SJSA1 (cell line): ENCODE measurements around the gene IRS2. TPM values are rescaled to one million over a fixed set of nuclear protein-coding genes. Genes with fewer than 3 reads are reported as not detected.
"Not testable (repeated sequence)": the region's sequence is repeated elsewhere in the genome, so short reads cannot be mapped to it uniquely, and the experiment has no call there.

ENCODE experiments used
- DNase-seq, 2 experiments: peaks; one replicate each; pipeline ENCODE4 v3.0.0-alpha.2; 2015 to 2020; ENCODE audit warnings: low spot score in 2 of 2, low read depth in 1 of 2
- H3K27ac ChIP-seq: fragments of 250-450 bp; sonication (Bioruptor Pico); 2 replicates; pipeline ENCODE4 v1.5.1; 2020; ENCODE audit warnings: mild to moderate bottlenecking, moderate library complexity
- H3K27me3 ChIP-seq: fragments of 250-450 bp; sonication (Bioruptor Pico); replicated peaks from 2 replicates; pipeline ENCODE4 v1.5.1; 2020; ENCODE audit warnings: mild to moderate bottlenecking, moderate library complexity
- H3K36me3 ChIP-seq: fragments of 250-450 bp; sonication (Bioruptor Pico); 2 replicates; pipeline ENCODE4 v1.5.1; 2020; ENCODE audit warnings: mild to moderate bottlenecking
- H3K4me1 ChIP-seq: fragments of 250-450 bp; sonication (Bioruptor Pico); replicated peaks from 2 replicates; pipeline ENCODE4 v1.6.1; 2021; ENCODE audit warnings: mild to moderate bottlenecking
- H3K4me3 ChIP-seq: fragments of 250-450 bp; sonication (Bioruptor Pico); 2 replicates; pipeline ENCODE4 v1.5.1; 2020; ENCODE audit warnings: mild to moderate bottlenecking
- H3K9me3 ChIP-seq: fragments of 250-450 bp; sonication (Bioruptor Pico); replicated peaks from 2 replicates; pipeline ENCODE4 v1.5.1; 2020; ENCODE audit warnings: mild to moderate bottlenecking
- total RNA-seq: library from RNA; depleted of rRNA; stranded (reverse); fragments of >200 nt; shearing (Covaris generic); gene quantifications from 2 replicates; pipeline ENCODE4 v1.2.3, GENCODE V29; 2014

The IRS2 gene
- total RNA-seq, 1 experiment from 2014 or later = 8.1 TPM

- Histone ChIP-seq H3K4me3 (no peak overlapping the region), H3K27ac (no peak overlapping the region), H3K4me1 (0 out of 2 replicates have a peak, but pooled peaks cover 5% of the 10 kb centered on the region), H3K36me3 (no peaks in the 10 kb centered on the region), H3K9me3 (0 out of 2 replicates have a peak, but pooled peaks cover 5% of the 10 kb centered on the region), H3K27me3 (peaks cover 59% of the 10 kb centered on the region)
- peak in 1 of 2 experiments; percentile 73 for DNase-seq
Observed at GRCh38 chr13:109737606-109738005, 48.8 kb downstream of the IRS2 start.

- Histone ChIP-seq H3K9me3 (0 out of 2 replicates have a peak, but pooled peaks cover 5% of the 10 kb centered on the region), H3K36me3 (no peaks in the 10 kb centered on the region), H3K27ac (no peak overlapping the region), H3K27me3 (peaks cover 54% of the 10 kb centered on the region), H3K4me3 (no peak overlapping the region), H3K4me1 (0 out of 2 replicates have a peak, but pooled peaks cover 5% of the 10 kb centered on the region)
- peak in 1 of 2 experiments; percentile 66 for DNase-seq
Observed at GRCh38 chr13:109737046-109737573, 49.3 kb downstream of the IRS2 start.

GRCh38 chr13:109735436-109735966 lies 50.9 kb downstream of the IRS2 start:
- H3K4me1 ChIP-seq = 0 out of 2 replicates have a peak, but pooled peaks cover 5% of the 10 kb centered on the region
- no peaks in the 10 kb centered on the region for H3K36me3 ChIP-seq
- H3K27me3 ChIP-seq = peaks cover 59% of the 10 kb centered on the region
- DNase-seq = peak in 1 of 2 experiments; percentile 40
- H3K27ac ChIP-seq = no peak overlapping the region
- H3K9me3 ChIP-seq = peaks cover 13% of the 10 kb centered on the region; the same call in 1 of the 2 replicates
- H3K4me3 ChIP-seq = no peak overlapping the region

- H3K4me3 ChIP-seq = no peak overlapping the region
- H3K27me3 ChIP-seq = peaks cover 59% of the 10 kb centered on the region
- 0 out of 2 replicates have a peak, but pooled peaks cover 5% of the 10 kb centered on the region for H3K4me1 ChIP-seq
- DNase-seq = peak in 1 of 2 experiments; percentile 78
- no peaks in the 10 kb centered on the region for H3K36me3 ChIP-seq
- H3K9me3 ChIP-seq = peaks cover 13% of the 10 kb centered on the region; the same call in 1 of the 2 replicates
- H3K27ac ChIP-seq = no peak overlapping the region
Observed at GRCh38 chr13:109734002-109734785, 52.2 kb downstream of the IRS2 start.

DNA sequence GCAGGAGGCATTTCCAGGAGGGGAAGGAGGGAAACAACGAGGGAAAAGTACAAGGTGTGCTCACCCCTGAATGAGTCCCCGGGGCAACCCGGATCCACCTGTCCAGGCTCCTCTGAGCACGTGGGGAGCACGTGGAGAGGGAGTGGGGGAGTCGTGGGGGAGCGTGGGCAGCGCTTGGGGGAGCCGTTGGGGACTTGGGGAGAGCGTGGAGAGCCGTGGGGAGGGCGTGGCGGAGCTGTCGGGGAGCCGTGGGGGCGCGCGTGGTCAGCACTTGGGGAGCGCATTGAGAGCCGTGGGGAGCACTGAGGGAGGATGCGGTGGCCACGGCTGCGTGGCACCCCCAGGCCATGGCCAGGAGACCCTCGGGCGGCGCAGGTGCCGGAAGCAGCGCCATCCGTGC lies 52.8 kb downstream of the IRS2 start:
- Histone ChIP-seq H3K27me3 (peaks cover 62% of the 10 kb centered on the region), H3K9me3 (peaks cover 13% of the 10 kb centered on the region; the same call in 1 of the 2 replicates), H3K4me3 (no peak overlapping the region), H3K36me3 (no peaks in the 10 kb centered on the region), H3K4me1 (0 out of 2 replicates have a peak, but pooled peaks cover 5% of the 10 kb centered on the region), H3K27ac (no peak overlapping the region)
- peak in 1 of 2 experiments; percentile 77 for DNase-seq

DNA sequence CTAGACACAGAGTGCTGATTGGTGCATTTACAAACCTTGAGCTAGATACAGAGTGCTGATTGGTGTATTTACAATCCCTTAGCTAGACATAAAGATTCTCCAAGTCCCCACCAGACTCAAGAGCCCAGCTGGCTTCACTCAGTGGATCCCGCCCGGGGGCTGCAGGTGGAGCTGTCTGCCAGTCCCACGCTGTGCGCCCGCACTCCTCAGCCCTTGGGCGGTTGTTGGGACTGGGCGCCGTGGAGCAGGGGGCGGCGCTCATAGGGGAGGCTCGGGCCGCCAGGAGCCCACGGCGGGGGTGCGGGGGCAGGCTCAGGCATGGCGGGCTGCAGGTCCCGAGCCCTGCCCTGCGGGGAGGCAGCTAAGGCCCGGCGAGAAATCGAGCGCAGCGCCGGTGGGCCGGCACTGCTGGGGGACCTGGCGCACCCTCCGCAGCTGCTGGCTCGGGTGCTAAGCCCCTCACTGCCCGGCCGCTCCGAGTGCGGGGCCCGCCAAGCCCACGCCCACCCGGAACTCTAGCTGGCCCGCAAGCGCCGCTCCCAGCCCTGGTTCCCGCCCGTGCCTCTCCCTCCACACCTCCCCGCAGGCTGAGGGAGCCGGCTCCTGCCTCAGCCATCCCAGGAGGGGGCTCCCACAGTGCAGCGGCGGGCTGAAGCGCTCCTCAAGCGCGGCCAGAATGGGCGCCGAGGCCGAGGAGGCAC lies 53.8 kb downstream of the IRS2 start:
- Histone ChIP-seq H3K27me3 (peaks cover 63% of the 10 kb centered on the region), H3K9me3 (peaks cover 13% of the 10 kb centered on the region; the same call in 1 of the 2 replicates)
- not testable (repeated sequence) for H3K36me3 ChIP-seq, H3K4me3 ChIP-seq, H3K4me1 ChIP-seq, H3K27ac ChIP-seq
- DNase-seq = peak in 1 of 2 experiments; percentile 73

- peaks cover 13% of the 10 kb centered on the region; the same call in 1 of the 2 replicates for H3K9me3 ChIP-seq
- peaks cover 69% of the 10 kb centered on the region for H3K27me3 ChIP-seq
- H3K4me3 ChIP-seq = no peak overlapping the region
- H3K4me1 ChIP-seq = no peaks in the 10 kb centered on the region
- H3K36me3 ChIP-seq = no peaks in the 10 kb centered on the region
- DNase-seq = no peak
- H3K27ac ChIP-seq = no peak overlapping the region
Observed at GRCh38 chr13:109730812-109731335, 55.5 kb downstream of the IRS2 start.

DNA sequence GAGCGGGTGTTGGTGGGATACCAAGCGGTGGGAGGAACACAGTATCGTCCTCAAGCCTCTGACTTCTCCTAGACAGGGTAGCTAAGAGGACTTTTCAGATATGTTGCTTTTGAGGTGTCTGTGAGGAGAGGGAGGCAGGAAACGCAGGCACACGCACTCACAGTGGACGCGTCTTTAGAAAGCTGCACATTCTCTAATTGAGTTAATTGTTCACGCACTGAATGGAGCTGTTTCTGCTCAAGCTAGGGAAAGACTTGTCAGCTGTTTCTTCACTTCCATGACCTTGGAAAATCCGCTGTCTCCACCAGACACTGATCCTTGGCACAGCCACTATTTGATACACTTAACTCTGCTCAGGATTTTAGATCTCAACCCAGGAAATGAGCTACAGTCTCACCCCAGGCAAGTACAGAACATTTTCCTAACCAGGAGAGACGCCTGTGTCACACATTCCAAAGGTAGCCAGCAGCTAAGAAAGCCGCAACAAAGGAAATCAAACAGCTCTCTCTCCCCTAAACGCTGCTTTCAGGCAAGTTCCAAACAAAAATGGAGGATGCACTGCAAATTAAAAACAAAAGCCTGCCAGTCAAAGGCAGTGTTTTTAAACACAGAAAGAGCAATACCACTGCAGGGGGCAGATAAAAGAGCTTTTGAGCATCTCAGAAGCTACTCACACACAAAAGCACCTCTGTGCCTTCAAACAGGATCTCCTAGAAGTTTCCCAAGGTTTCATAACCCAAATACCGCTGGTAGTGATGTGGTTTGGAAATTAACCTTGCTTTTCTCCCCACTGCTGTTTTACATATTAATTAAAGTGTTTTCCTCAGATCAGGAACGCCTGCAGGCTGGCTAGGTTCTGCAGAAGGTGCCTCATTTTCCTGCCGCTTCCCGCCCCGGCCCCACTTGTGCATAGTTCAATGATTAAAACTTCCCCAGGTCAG lies 57.3 kb downstream of the IRS2 start:
- H3K36me3 ChIP-seq = no peaks in the 10 kb centered on the region
- DNase-seq = peak in 1 of 2 experiments; percentile 66
- H3K27me3 ChIP-seq = peaks cover 80% of the 10 kb centered on the region
- H3K27ac ChIP-seq = no peak overlapping the region
- H3K4me3 ChIP-seq = no peak overlapping the region
- H3K9me3 ChIP-seq = peaks cover 18% of the 10 kb centered on the region
- H3K4me1 ChIP-seq = no peaks in the 10 kb centered on the region

DNA sequence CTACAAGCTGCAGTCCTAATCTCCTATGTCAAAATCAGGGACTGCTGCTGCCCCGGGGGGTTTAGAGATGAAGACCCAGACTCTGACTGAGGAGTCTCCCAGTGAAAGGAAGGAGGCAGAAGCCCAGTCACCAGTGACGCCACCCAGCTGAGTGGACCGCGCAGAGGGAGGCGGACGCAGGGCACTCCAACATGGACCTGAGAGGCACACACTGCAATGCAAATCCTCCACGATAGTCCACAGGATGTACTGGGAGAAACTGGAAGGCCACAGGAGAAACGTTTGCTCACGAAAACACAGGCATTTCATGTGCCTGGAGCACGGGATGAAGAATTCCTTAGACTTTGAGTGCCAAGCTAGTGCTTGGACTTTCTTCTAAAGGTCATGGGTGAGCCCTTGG lies 58.3 kb downstream of the IRS2 start:
- Histone ChIP-seq H3K27ac (no peak overlapping the region), H3K4me1 (no peaks in the 10 kb centered on the region), H3K36me3 (no peaks in the 10 kb centered on the region), H3K9me3 (peaks cover 14% of the 10 kb centered on the region), H3K27me3 (peaks cover 86% of the 10 kb centered on the region), H3K4me3 (no peak overlapping the region)
- peak in 1 of 2 experiments; percentile 73 for DNase-seq

DNA sequence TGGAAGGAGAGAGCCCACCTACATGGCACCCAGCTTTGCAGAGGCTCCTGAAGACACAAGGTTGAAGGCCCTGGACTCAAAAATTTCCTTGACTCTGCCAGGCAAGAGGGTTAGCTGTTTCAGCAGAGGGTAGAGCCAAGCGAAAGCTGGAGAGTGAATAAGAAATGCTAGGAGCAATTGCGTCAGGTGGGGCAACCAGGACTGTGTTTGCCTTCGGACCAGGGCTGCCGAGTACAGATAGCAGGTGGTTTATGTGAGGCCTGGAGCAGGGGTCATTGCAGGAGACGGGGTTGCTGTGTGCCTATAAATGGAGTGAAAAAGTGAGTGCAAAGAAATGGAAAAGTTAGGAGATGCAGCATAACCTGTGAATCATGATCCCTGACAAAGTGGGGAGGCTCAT lies 59.1 kb downstream of the IRS2 start:
- H3K36me3 ChIP-seq = no peaks in the 10 kb centered on the region
- H3K27ac ChIP-seq = no peak overlapping the region
- no peaks in the 10 kb centered on the region for H3K4me1 ChIP-seq
- H3K4me3 ChIP-seq = no peak overlapping the region
- DNase-seq = peak in 1 of 2 experiments; percentile 66
- peaks cover 13% of the 10 kb centered on the region for H3K9me3 ChIP-seq
- H3K27me3 ChIP-seq = peaks cover 94% of the 10 kb centered on the region

GRCh38 chr13:109725995-109726637 lies 60.3 kb downstream of the IRS2 start:
- peaks cover 96% of the 10 kb centered on the region for H3K27me3 ChIP-seq

DNA sequence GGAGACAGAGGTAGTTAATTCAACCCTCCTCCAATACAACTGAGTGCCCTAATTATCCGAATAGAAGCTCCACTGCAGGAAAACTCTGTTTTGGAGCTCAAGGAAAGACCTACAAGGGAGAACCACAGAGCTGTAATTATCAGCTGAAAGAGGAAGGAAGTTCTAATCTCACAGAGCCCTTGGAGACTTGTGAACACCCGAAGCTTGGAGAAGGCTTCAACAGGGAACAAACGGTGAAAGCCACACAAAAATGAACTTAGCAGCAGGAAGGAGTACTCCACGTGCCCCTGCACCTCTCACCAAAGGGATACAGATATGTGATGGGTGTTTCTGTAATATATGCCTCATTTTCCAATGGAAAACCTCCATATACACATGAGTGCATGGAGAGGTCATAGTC lies 61.1 kb downstream of the IRS2 start:
- Histone ChIP-seq H3K27ac (no peak overlapping the region), H3K4me1 (no peaks in the 10 kb centered on the region), H3K36me3 (no peaks in the 10 kb centered on the region), H3K4me3 (no peak overlapping the region), H3K9me3 (peaks cover 5% of the 10 kb centered on the region; the same call in 1 of the 2 replicates), H3K27me3 (peaks cover 97% of the 10 kb centered on the region)
- no peak for DNase-seq

More at GRCh38 chr13:109725995-109726637, 60.3 kb downstream of the IRS2 start:
- H3K36me3 ChIP-seq = no peaks in the 10 kb centered on the region
- H3K4me3 ChIP-seq = no peak overlapping the region
- no peaks in the 10 kb centered on the region for H3K4me1 ChIP-seq
- DNase-seq = peak in 1 of 2 experiments; percentile 63
- no peak overlapping the region for H3K27ac ChIP-seq
- H3K9me3 ChIP-seq = peaks cover 5% of the 10 kb centered on the region; the same call in 1 of the 2 replicates
